Mesothelial cell of epicardium (in vitro differentiated cells): ENCODE results near the gene FAM20A. TPM values are rescaled to one million over a fixed set of nuclear protein-coding genes. Genes with fewer than 3 reads are reported as not detected.

Experiments
- DNase-seq, 2 experiments: peaks; one replicate each; pipeline ENCODE4 v3.0.0; 2021; ENCODE audit warnings: low spot score in 2 of 2; ENCODE audit not compliant: unreplicated experiment in 2 of 2
- H3K27ac Mint-ChIP-seq: 2 replicates; pipeline ENCODE4 v1.8.0; 2021; ENCODE audit warnings: mixed read lengths
- H3K27me3 Mint-ChIP-seq: 2 replicates; pipeline ENCODE4 v1.8.0; 2021; ENCODE audit warnings: low read depth, mixed read lengths
- H3K36me3 Mint-ChIP-seq: 2 replicates; pipeline ENCODE4 v1.8.0; 2021; ENCODE audit warnings: mixed read lengths
- H3K4me1 Mint-ChIP-seq: 2 replicates; pipeline ENCODE4 v1.8.0; 2021; ENCODE audit warnings: mixed read lengths
- H3K4me3 Mint-ChIP-seq: 2 replicates; pipeline ENCODE4 v1.8.0; 2021; ENCODE audit warnings: mild to moderate bottlenecking, moderate library complexity, mixed read lengths
- H3K9me3 Mint-ChIP-seq: 2 replicates; pipeline ENCODE4 v1.8.0; 2021; ENCODE audit warnings: mixed read lengths
- total RNA-seq: library from RNA; stranded (reverse); gene quantifications from 3 replicates; pipeline ENCODE4 v1.2.1, GENCODE V29; 2021
- TF ChIP-seq, protein P1 (sequence below): fragments of 200-600 bp; sonication (generic); IDR thresholded peaks from one replicate; pipeline ENCODE4 v1.5.0; 2021; ENCODE audit warnings: antibody characterized with exemption; ENCODE audit not compliant: unreplicated experiment

FAM20A gene
- total RNA-seq, 1 donor from 2014 or later = 1.8 TPM

DNA sequence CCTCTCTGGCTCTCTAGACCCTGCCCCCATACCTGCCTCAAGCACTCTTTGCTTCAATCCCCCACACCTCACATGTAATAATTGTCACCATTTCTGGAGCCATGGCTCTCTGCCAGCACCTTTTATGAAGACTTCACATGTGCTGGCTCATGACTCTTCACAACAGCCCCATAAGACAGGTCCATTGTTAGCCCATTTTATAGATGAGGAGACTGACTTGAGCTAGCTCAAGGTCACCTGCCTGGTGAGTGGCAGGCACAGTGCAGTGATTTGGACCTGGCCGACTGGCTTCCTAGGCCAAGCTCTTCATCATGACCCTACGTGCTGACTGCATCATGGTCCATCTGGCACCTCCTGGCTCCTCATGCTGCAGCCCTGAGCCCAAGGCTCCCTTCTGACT, 25.0 kb downstream of the FAM20A start:
- Mint-ChIP-seq H3K4me1 (peaks cover 4% of the 10 kb centered on the region), H3K27ac (no peak overlapping the region)
- DNase-seq = no peak

DNA sequence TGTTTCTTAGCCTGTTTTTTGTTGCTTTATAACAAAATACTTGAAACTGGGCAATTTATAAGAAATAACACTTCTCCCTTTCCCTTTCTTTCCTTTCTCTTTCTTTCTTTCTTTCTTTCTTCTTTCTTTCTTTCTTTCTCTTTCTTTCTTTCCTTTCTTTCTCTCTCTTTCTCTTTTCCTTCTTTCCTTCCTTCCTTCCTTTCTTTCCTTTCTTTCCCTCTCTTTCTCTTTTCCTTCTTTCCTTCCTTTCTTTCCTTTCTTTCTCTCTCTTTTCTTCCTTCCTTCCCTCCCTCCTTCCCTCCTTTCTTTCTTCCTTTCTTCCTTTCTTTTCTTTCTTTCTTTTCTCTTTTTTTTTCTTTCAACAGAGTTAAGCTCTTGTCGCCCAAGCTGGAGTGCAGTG, 27.8 kb downstream of the FAM20A start:
- no peak for DNase-seq
- Mint-ChIP-seq H3K36me3 (no peaks in the 10 kb centered on the region), H3K4me1 (peaks cover 7% of the 10 kb centered on the region), H3K27me3 (no peaks in the 10 kb centered on the region), H3K9me3 (no peaks in the 10 kb centered on the region), H3K4me3 (no peak overlapping the region), H3K27ac (no peak overlapping the region)
- TF ChIP-seq, protein P1, sequence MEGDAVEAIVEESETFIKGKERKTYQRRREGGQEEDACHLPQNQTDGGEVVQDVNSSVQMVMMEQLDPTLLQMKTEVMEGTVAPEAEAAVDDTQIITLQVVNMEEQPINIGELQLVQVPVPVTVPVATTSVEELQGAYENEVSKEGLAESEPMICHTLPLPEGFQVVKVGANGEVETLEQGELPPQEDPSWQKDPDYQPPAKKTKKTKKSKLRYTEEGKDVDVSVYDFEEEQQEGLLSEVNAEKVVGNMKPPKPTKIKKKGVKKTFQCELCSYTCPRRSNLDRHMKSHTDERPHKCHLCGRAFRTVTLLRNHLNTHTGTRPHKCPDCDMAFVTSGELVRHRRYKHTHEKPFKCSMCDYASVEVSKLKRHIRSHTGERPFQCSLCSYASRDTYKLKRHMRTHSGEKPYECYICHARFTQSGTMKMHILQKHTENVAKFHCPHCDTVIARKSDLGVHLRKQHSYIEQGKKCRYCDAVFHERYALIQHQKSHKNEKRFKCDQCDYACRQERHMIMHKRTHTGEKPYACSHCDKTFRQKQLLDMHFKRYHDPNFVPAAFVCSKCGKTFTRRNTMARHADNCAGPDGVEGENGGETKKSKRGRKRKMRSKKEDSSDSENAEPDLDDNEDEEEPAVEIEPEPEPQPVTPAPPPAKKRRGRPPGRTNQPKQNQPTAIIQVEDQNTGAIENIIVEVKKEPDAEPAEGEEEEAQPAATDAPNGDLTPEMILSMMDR = no peak

More for the DNA sequence above, 25.0 kb downstream of the FAM20A start:
- H3K4me3 Mint-ChIP-seq = no peak overlapping the region
- peaks cover 4% of the 10 kb centered on the region for H3K9me3 Mint-ChIP-seq
- H3K27me3 Mint-ChIP-seq = no peaks in the 10 kb centered on the region
- TF ChIP-seq, protein P1 = no peak
- H3K36me3 Mint-ChIP-seq = no peaks in the 10 kb centered on the region

DNA sequence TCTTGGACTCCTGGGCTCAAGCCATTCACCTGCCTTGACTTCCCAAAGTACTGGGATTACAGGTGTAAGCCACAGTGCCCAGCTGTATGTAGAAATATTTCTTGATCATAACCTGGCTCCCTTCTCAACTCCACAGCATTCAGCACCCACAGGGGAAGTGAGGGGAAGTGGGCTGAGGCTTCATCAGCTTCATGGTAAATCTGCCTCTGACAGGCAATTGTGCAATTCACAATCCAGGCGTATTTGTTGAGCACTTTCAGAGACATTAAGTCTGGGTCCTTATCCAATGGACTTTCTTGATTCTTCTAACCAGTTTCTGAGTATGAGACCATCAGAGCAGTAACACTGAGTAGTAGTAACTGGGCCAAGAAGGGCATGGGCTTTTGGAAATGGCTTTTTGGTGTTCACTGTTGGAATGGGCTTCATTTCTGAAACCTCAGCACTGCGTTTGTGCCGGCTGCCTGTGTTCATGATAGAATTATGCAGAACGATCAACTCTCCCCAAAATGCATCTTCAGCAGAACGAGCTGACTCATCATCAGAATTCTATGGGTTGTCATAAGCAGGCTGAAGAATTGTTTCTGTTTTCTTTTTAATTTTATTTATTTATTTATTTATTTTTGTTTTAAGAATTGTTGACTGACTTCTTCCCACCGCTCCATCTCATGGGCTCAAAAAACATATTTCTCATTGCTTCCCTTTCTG, 28.9 kb downstream of the FAM20A start:
- H3K9me3 Mint-ChIP-seq = peaks cover 3% of the 10 kb centered on the region
- TF ChIP-seq, protein P1 = no peak
- no peak overlapping the region for H3K27ac Mint-ChIP-seq
- peaks cover 7% of the 10 kb centered on the region for H3K4me1 Mint-ChIP-seq
- DNase-seq = no peak
- H3K27me3 Mint-ChIP-seq = no peaks in the 10 kb centered on the region
- no peak overlapping the region for H3K4me3 Mint-ChIP-seq
- H3K36me3 Mint-ChIP-seq = no peaks in the 10 kb centered on the region

DNA sequence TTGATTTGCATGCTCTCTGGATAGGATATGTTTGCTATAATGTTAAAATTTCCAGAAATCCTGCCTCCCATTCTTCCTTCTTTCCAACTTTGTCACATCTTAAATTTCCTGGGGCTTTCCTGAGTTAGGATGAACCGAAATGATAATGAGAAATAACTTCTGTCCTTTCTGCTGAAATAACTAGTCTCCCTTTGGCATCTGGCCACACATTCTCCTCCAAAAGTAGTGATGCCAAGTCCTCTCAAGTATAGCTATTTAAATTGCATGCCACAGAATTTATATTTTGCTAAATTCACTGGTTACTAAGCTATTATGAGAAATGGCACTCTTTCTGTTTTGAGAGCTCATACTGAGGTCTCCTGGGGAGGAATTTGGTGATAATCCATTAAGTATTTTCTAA, 30.6 kb downstream of the FAM20A start:
- no peak overlapping the region for H3K4me3 Mint-ChIP-seq
- no peaks in the 10 kb centered on the region for H3K36me3 Mint-ChIP-seq
- peaks cover 3% of the 10 kb centered on the region for H3K9me3 Mint-ChIP-seq
- peaks cover 9% of the 10 kb centered on the region for H3K4me1 Mint-ChIP-seq
- DNase-seq = no peak
- no peaks in the 10 kb centered on the region for H3K27me3 Mint-ChIP-seq
- no peak overlapping the region for H3K27ac Mint-ChIP-seq
- TF ChIP-seq, protein P1 = no peak

DNA sequence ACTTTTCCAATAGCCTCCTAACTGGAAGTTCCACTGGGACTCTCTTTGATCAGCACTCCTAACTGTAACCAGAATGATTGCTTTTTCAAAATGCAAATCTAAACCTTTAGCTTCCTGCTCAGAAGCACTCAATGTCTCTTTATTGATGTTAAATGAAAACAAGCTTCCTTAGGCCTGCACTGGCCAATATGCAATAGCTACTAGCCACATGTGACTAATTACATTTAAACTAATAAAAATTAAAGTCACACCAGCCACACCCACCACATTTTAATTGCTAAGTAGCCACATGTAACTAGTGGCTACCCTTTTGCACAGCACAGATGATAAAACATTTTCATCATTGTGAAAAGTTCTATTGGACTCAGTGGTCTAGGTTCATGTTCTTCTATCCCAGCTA, 31.8 kb downstream of the FAM20A start:
- no peak overlapping the region for H3K27ac Mint-ChIP-seq
- H3K9me3 Mint-ChIP-seq = peaks cover 3% of the 10 kb centered on the region
- peaks cover 9% of the 10 kb centered on the region for H3K4me1 Mint-ChIP-seq
- no peak overlapping the region for H3K4me3 Mint-ChIP-seq
- no peak for DNase-seq
- TF ChIP-seq, protein P1 = no peak
- no peaks in the 10 kb centered on the region for H3K27me3 Mint-ChIP-seq
- H3K36me3 Mint-ChIP-seq = no peaks in the 10 kb centered on the region
